ENCODE measurements around the gene DNMBP.
A peak's percentile ranks its signal among the peaks of the same experiment; 100 is the strongest.

The DNMBP gene

GRCh38 chr10:99999319-100000108 is 10.2 kb downstream of the DNMBP start:
- no peak overlapping the region for H3K4me3 ChIP-seq (ENCODE audit: insufficient read depth in 1 of 2, low read depth in 1 of 2, low read length in 2 of 2)
- H2BK5ac ChIP-seq (ENCODE audit: low read depth, low read length, poor library complexity, severe bottlenecking): no peak overlapping the region
- DNase-seq: no peak
- H2AFZ ChIP-seq (ENCODE audit: low read depth, low read length): no peak overlapping the region
- H3K9me3 ChIP-seq (ENCODE audit: control insufficient read depth, low read length): no peaks in the 10 kb centered on the region
- H3K4me2 ChIP-seq (ENCODE audit: low read length, poor library complexity, severe bottlenecking): no peak overlapping the region
- no peak overlapping the region for H2AK5ac ChIP-seq (ENCODE audit: low read length, severe bottlenecking)
- no peak overlapping the region for H3K9ac ChIP-seq (ENCODE audit: low read length)
- peaks cover 12% of the 10 kb centered on the region for H3K4me1 ChIP-seq (ENCODE audit: control insufficient read depth, insufficient read depth, low read depth, low read length)
- no peak overlapping the region for H2BK15ac ChIP-seq (ENCODE audit: low read depth, poor library complexity, severe bottlenecking)
- peak overlapping the region; percentile 24 for H4K8ac ChIP-seq (ENCODE audit: low read length)
- no peak overlapping the region for H2BK120ac ChIP-seq (ENCODE audit: low read depth, low read length)
- H3K23ac ChIP-seq (ENCODE audit: low read length in 2 of 2): no peak overlapping the region
- 67% methylated on average over 5 of the region's 8 CpGs for WGBS
- no peak overlapping the region for H4K91ac ChIP-seq (ENCODE audit: low read length)
- H3K4ac ChIP-seq (ENCODE audit: low read depth in 1 of 2, low read length in 2 of 2): no peak overlapping the region
- H3K36me3 ChIP-seq (ENCODE audit: control insufficient read depth in 1 of 2, insufficient read depth in 2 of 2, low read depth in 1 of 2, low read length in 2 of 2): peaks cover 6 to 36% of the 10 kb centered on the region in 2 experiments
- H2BK12ac ChIP-seq (ENCODE audit: low read length in 2 of 2): no peak overlapping the region
- no peak overlapping the region for H3K14ac ChIP-seq (ENCODE audit: low read length in 2 of 2)
- no peaks in the 10 kb centered on the region for H3K27me3 ChIP-seq (ENCODE audit: control insufficient read depth in 1 of 2, insufficient read depth in 1 of 2, low read length in 2 of 2)
- no peaks in the 10 kb centered on the region for H3K79me1 ChIP-seq (replicated peaks; ENCODE audit: low read length, poor library complexity, severe bottlenecking)
- H3K27ac ChIP-seq (ENCODE audit: low read length, poor library complexity, severe bottlenecking): no peak overlapping the region
- no peak overlapping the region for H3K18ac ChIP-seq (ENCODE audit: low read depth in 1 of 2, low read length in 2 of 2)

- Histone ChIP-seq H4K8ac (ENCODE audit: low read length) (no peak overlapping the region), H3K27ac (ENCODE audit: low read length, poor library complexity, severe bottlenecking) (no peak overlapping the region), H2AK5ac (ENCODE audit: low read length, severe bottlenecking) (peak overlapping the region; percentile 85), H2AFZ (ENCODE audit: low read depth, low read length) (no peak overlapping the region), H3K36me3 (ENCODE audit: control insufficient read depth in 1 of 2, insufficient read depth in 2 of 2, low read depth in 1 of 2, low read length in 2 of 2) (peaks cover 6 to 36% of the 10 kb centered on the region in 2 experiments), H2BK15ac (ENCODE audit: low read depth, poor library complexity, severe bottlenecking) (no peak overlapping the region), H2BK5ac (ENCODE audit: low read depth, low read length, poor library complexity, severe bottlenecking) (no peak overlapping the region), H3K14ac (ENCODE audit: low read length in 2 of 2) (no peak overlapping the region), H3K4me1 (ENCODE audit: control insufficient read depth, insufficient read depth, low read depth, low read length) (peaks cover 14% of the 10 kb centered on the region), H2BK12ac (ENCODE audit: low read length in 2 of 2) (peak overlapping the region; percentile 18 to 77), H3K18ac (ENCODE audit: low read depth in 1 of 2, low read length in 2 of 2) (peak overlapping the region in 1 of 2 experiments; percentile 84), H4K91ac (ENCODE audit: low read length) (no peak overlapping the region), H3K23ac (ENCODE audit: low read length in 2 of 2) (no peak overlapping the region), H3K27me3 (ENCODE audit: control insufficient read depth in 1 of 2, insufficient read depth in 1 of 2, low read length in 2 of 2) (no peaks in the 10 kb centered on the region), H3K9ac (ENCODE audit: low read length) (no peak overlapping the region), H2BK120ac (ENCODE audit: low read depth, low read length) (no peak overlapping the region), H3K4me2 (ENCODE audit: low read length, poor library complexity, severe bottlenecking) (no peak overlapping the region), H3K4ac (ENCODE audit: low read depth in 1 of 2, low read length in 2 of 2) (no peak overlapping the region), H3K4me3 (ENCODE audit: insufficient read depth in 1 of 2, low read depth in 1 of 2, low read length in 2 of 2) (no peak overlapping the region), H3K79me1 (replicated peaks; ENCODE audit: low read length, poor library complexity, severe bottlenecking) (no peaks in the 10 kb centered on the region), H3K9me3 (ENCODE audit: control insufficient read depth, low read length) (no peaks in the 10 kb centered on the region)
- 64% methylated on average over 5 of the region's 6 CpGs for WGBS
- no peak for DNase-seq
Observed at GRCh38 chr10:99998889-99999288, 10.9 kb downstream of the DNMBP start.

GRCh38 chr10:99996671-99997648 is 12.8 kb downstream of the DNMBP start:
- WGBS: 21% methylated on average over 3 of the region's 4 CpGs
- no peaks in the 10 kb centered on the region for H3K27me3 ChIP-seq (ENCODE audit: control insufficient read depth in 1 of 2, insufficient read depth in 1 of 2, low read length in 2 of 2)
- H4K91ac ChIP-seq (ENCODE audit: low read length): no peak overlapping the region
- peak overlapping the region in 1 of 2 experiments; percentile 61 for H3K4me3 ChIP-seq (ENCODE audit: insufficient read depth in 1 of 2, low read depth in 1 of 2, low read length in 2 of 2)
- no peak overlapping the region for H2BK5ac ChIP-seq (ENCODE audit: low read depth, low read length, poor library complexity, severe bottlenecking)
- no peak overlapping the region for H2AFZ ChIP-seq (ENCODE audit: low read depth, low read length)
- peaks cover 6 to 43% of the 10 kb centered on the region in 2 experiments for H3K36me3 ChIP-seq (ENCODE audit: control insufficient read depth in 1 of 2, insufficient read depth in 2 of 2, low read depth in 1 of 2, low read length in 2 of 2)
- peak overlapping the region; percentile 18 for H3K4me2 ChIP-seq (ENCODE audit: low read length, poor library complexity, severe bottlenecking)
- no peak overlapping the region for H2BK15ac ChIP-seq (ENCODE audit: low read depth, poor library complexity, severe bottlenecking)
- H3K79me1 ChIP-seq (replicated peaks; ENCODE audit: low read length, poor library complexity, severe bottlenecking): no peaks in the 10 kb centered on the region
- no peak overlapping the region for H3K23ac ChIP-seq (ENCODE audit: low read length in 2 of 2)
- H3K14ac ChIP-seq (ENCODE audit: low read length in 2 of 2): no peak overlapping the region
- peak; percentile 77 for DNase-seq
- H3K4me1 ChIP-seq (ENCODE audit: control insufficient read depth, insufficient read depth, low read depth, low read length): peaks cover 14% of the 10 kb centered on the region
- H3K9me3 ChIP-seq (ENCODE audit: control insufficient read depth, low read length): no peaks in the 10 kb centered on the region
- H2BK120ac ChIP-seq (ENCODE audit: low read depth, low read length): no peak overlapping the region
- H2AK5ac ChIP-seq (ENCODE audit: low read length, severe bottlenecking): no peak overlapping the region
- H3K4ac ChIP-seq (ENCODE audit: low read depth in 1 of 2, low read length in 2 of 2): no peak overlapping the region
- no peak overlapping the region for H2BK12ac ChIP-seq (ENCODE audit: low read length in 2 of 2)
- peak overlapping the region; percentile 41 for H3K27ac ChIP-seq (ENCODE audit: low read length, poor library complexity, severe bottlenecking)
- H3K9ac ChIP-seq (ENCODE audit: low read length): peak overlapping the region; percentile 75
- peak overlapping the region in 1 of 2 experiments; percentile 30 for H3K18ac ChIP-seq (ENCODE audit: low read depth in 1 of 2, low read length in 2 of 2)
- no peak overlapping the region for H4K8ac ChIP-seq (ENCODE audit: low read length)

GRCh38 chr10:99995713-99996112 is 14.0 kb downstream of the DNMBP start:
- no peak overlapping the region for H3K18ac ChIP-seq (ENCODE audit: low read depth in 1 of 2, low read length in 2 of 2)
- 56% methylated on average over 2 of the region's 3 CpGs for WGBS

More at GRCh38 chr10:99995713-99996112, 14.0 kb downstream of the DNMBP start:
- Histone ChIP-seq H3K79me1 (replicated peaks; ENCODE audit: low read length, poor library complexity, severe bottlenecking) (no peaks in the 10 kb centered on the region), H3K23ac (ENCODE audit: low read length in 2 of 2) (no peak overlapping the region), H4K8ac (ENCODE audit: low read length) (no peak overlapping the region), H4K91ac (ENCODE audit: low read length) (no peak overlapping the region), H2AFZ (ENCODE audit: low read depth, low read length) (no peak overlapping the region), H3K4me2 (ENCODE audit: low read length, poor library complexity, severe bottlenecking) (no peak overlapping the region), H3K14ac (ENCODE audit: low read length in 2 of 2) (no peak overlapping the region), H2BK12ac (ENCODE audit: low read length in 2 of 2) (peak overlapping the region in 1 of 2 experiments; percentile 65), H3K4me3 (ENCODE audit: insufficient read depth in 1 of 2, low read depth in 1 of 2, low read length in 2 of 2) (no peak overlapping the region), H3K36me3 (ENCODE audit: control insufficient read depth in 1 of 2, insufficient read depth in 2 of 2, low read depth in 1 of 2, low read length in 2 of 2) (peaks cover 3 to 41% of the 10 kb centered on the region in 2 experiments), H3K9ac (ENCODE audit: low read length) (no peak overlapping the region), H3K9me3 (ENCODE audit: control insufficient read depth, low read length) (no peaks in the 10 kb centered on the region), H2BK5ac (ENCODE audit: low read depth, low read length, poor library complexity, severe bottlenecking) (no peak overlapping the region), H2BK15ac (ENCODE audit: low read depth, poor library complexity, severe bottlenecking) (no peak overlapping the region), H3K27ac (ENCODE audit: low read length, poor library complexity, severe bottlenecking) (no peak overlapping the region), H2AK5ac (ENCODE audit: low read length, severe bottlenecking) (no peak overlapping the region), H3K4ac (ENCODE audit: low read depth in 1 of 2, low read length in 2 of 2) (no peak overlapping the region), H3K27me3 (ENCODE audit: control insufficient read depth in 1 of 2, insufficient read depth in 1 of 2, low read length in 2 of 2) (no peaks in the 10 kb centered on the region), H3K4me1 (ENCODE audit: control insufficient read depth, insufficient read depth, low read depth, low read length) (peaks cover 12% of the 10 kb centered on the region), H2BK120ac (ENCODE audit: low read depth, low read length) (no peak overlapping the region)
- no peak for DNase-seq

All from mesenchymal stem cell (in vitro differentiated cells and primary cell).